ENCODE data around the gene SP1. TPM values are rescaled to one million over a fixed set of nuclear protein-coding genes. Genes with fewer than 3 reads are reported as not detected.

The SP1 gene
- total RNA-seq, 1 experiment from 2014 or later: 76.8 TPM

- peak within 1 kb of the TSS; percentile 14 for H2BK120ac ChIP-seq (ENCODE audit: low read depth, low read length, poor library complexity, severe bottlenecking)
- Mint-ChIP-seq H3K4me3 (peak within 1 kb of the TSS; percentile 88 to 96), H3K4me1 (peaks cover 21 to 31% of the 10 kb centered on the region in 2 experiments), H3K36me3 (ENCODE audit: insufficient read depth in 1 of 3, low read depth in 3 of 3) (peaks cover 22 to 31% (median 28%) of the 10 kb centered on the region in 3 experiments), H3K9me3 (no peaks in the 10 kb centered on the region), H3K27me3 (ENCODE audit: low read depth) (no peaks in the 10 kb centered on the region), H3K27ac (peak within 1 kb of the TSS; percentile 93 to 95 (median 95))
- peak within 1 kb of the TSS; percentile 76 for H3K9ac ChIP-seq (ENCODE audit: extremely low read depth, insufficient read length, low read length)
- peak; percentile 100 for DNase-seq
- no peak within 1 kb of the TSS for H3K4ac ChIP-seq (ENCODE audit: low read depth, low read length)
- H4K8ac ChIP-seq (replicated peaks; ENCODE audit: insufficient read length, low read depth, low read length): no peak within 1 kb of the TSS
- no peak within 1 kb of the TSS for H2BK15ac ChIP-seq (ENCODE audit: low read depth, low read length)
- peak within 1 kb of the TSS; percentile 97 for H2AFZ ChIP-seq (ENCODE audit: low read length)
- H2AK5ac ChIP-seq (ENCODE audit: insufficient read length, low read length): no peak within 1 kb of the TSS
- no peaks in the 10 kb centered on the region for H3K27me3 ChIP-seq (ENCODE audit: insufficient read depth, low read length)
- peak within 1 kb of the TSS; percentile 40; the same call in 1 of the 2 replicates for H3K14ac ChIP-seq (ENCODE audit: insufficient read depth, low read length)
- no peaks in the 10 kb centered on the region for H4K20me1 ChIP-seq (ENCODE audit: control insufficient read depth, insufficient read depth, insufficient read length)
- no peak within 1 kb of the TSS for H2BK5ac ChIP-seq (ENCODE audit: insufficient read length, low read length)
- H3K23ac ChIP-seq (ENCODE audit: insufficient read length, low read depth, low read length): no peak within 1 kb of the TSS
- no peak within 1 kb of the TSS for H4K5ac ChIP-seq (ENCODE audit: insufficient read length, low read depth, low read length)
- H3K27ac ChIP-seq (ENCODE audit: insufficient read length, low read depth, low read length): peak within 1 kb of the TSS; percentile 53
- H2BK20ac ChIP-seq (ENCODE audit: low read depth, low read length, poor library complexity, severe bottlenecking): no peak within 1 kb of the TSS
- WGBS (ENCODE audit: extremely low coverage, insufficient read length, low lambda C conversion rate): no CpG with 5 or more reads among the region's 31 CpGs
- H3K4me1 ChIP-seq (ENCODE audit: insufficient read depth, low read length): no peaks in the 10 kb centered on the region; the same call in 1 of the 2 replicates
- no peaks in the 10 kb centered on the region for H3K9me3 ChIP-seq (ENCODE audit: control insufficient read depth, low read depth, low read length)
- peaks cover 4% of the 10 kb centered on the region; the same call in 1 of the 2 replicates for H3K79me2 ChIP-seq (ENCODE audit: insufficient read depth, low read length)
- H4K91ac ChIP-seq (ENCODE audit: insufficient read length, low read depth, low read length): no peak within 1 kb of the TSS
- TF ChIP-seq CTCF (conservative IDR thresholded peaks at IDR 0.05): no peak
- H3T11ph ChIP-seq (ENCODE audit: low read length): no peak within 1 kb of the TSS
- peak within 1 kb of the TSS; percentile 77 for H3K4me2 ChIP-seq (ENCODE audit: insufficient read depth, insufficient read length, low read length)
- no peak within 1 kb of the TSS for H2BK12ac ChIP-seq (ENCODE audit: insufficient read length, low read depth, low read length)
- H3K23me2 ChIP-seq (ENCODE audit: insufficient read length, low read depth, low read length, poor library complexity, severe bottlenecking): peaks cover 3% of the 10 kb centered on the region
- peak within 1 kb of the TSS; percentile 56 for H3K18ac ChIP-seq (ENCODE audit: insufficient read length, low read depth, low read length)
- no peaks in the 10 kb centered on the region for H3K79me1 ChIP-seq (ENCODE audit: insufficient read depth, low read depth, low read length, poor library complexity, severe bottlenecking)
- H3K56ac ChIP-seq (ENCODE audit: insufficient read length, low read depth, low read length): no peak within 1 kb of the TSS
These were observed 61.3 kb downstream of the SP1 start, which contains the start of gene PRR13 for GRCh38 chr12:53441040-53441833. PRR13 (plus strand) TSS chr12:53441734; CDS start chr12:53442715, 981 bp downstream.

Measured in H9 (cell line).